Measurements from ENCODE around the gene HOXC12. TPM values are rescaled to one million over a fixed set of nuclear protein-coding genes. Genes with fewer than 3 reads are reported as not detected.

The HOXC12 gene
- total RNA-seq, 1 donor from 2014 or later = not detected

DNA sequence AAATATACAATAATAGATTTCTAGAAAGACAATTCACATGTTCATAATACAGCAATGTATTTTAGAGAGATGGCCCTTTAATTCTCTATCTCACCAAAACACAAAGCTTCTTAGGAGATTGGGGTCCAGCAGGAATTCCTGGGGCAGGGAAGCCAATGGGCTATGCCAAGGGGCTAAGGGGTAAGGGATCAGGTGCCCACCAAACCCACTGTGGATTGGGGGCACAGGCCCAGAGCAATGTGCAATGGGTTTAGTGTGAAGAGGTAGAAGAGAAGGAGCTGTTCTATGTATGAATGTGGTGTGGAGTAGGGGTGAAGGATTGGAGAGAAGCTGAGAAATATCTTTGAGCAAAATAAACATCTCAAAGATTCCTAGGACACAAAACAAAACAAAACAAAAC is 13.5 kb upstream of the HOXC12 start:
- DNase-seq = no peak

DNA sequence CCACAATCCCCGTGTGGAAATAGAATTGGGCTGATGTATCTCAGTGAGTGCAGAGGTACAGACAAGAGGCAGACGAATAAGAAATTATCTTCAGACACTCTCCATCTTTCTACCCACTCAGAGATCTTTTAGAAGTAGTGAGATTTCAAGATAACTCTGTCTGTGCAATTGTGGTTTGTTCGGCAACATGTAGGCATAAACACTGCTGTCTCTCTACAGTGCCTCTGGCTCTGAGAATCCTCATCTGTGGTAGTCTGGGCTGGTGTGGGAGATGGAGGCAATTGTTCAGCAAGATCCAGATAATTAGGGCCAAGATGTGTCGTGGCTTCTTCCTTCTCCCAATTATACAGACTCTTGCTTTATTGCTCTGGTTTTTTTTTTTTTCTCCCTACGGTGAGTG is 13.0 kb upstream of the HOXC12 start:
- DNase-seq = no peak

DNA sequence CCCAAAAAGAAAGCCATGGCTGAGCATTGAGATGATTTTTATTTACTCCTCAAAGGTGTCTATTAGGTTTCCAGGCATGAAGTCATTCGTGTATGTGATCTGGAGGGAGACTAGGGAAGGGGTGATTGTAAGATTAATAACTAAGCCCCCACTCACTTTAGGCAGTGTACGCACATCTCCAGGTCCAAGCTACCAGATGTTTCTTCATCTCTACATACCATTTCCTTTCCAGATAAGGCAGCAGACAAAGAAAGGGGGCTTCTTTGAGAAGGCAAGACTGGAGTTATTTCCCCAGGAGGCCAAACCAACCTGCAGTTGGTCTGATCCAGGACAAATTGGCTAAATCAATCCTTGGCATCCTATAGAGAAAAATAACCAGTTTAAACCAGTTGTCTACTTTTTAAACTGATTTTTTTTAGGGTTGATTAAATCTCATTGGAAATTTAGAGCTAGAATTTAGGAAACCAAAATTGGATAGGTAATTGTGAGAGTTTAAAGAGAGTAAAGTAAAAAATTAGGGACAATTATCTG is 12.2 kb upstream of the HOXC12 start:
- no peak for DNase-seq

DNA sequence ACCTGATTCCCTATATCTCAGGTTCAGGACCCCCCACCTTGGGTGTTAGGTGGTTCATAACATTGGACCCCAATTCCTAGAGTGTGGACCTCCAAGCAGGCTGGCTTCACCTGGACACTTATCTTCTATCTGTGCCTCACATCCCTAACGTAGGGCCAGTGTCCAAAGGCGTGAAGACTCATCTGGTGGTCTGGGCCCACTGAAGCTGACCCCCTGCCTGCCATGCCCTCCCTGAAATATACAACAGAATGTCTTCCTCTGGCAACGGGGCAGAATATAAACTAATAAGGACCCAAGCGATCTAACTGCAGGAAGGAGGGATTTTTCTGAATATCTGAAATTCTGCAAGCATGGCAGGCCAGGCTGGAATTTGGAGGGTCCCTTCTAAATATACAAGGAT is 10.5 kb upstream of the HOXC12 start:
- no peak for DNase-seq

DNA sequence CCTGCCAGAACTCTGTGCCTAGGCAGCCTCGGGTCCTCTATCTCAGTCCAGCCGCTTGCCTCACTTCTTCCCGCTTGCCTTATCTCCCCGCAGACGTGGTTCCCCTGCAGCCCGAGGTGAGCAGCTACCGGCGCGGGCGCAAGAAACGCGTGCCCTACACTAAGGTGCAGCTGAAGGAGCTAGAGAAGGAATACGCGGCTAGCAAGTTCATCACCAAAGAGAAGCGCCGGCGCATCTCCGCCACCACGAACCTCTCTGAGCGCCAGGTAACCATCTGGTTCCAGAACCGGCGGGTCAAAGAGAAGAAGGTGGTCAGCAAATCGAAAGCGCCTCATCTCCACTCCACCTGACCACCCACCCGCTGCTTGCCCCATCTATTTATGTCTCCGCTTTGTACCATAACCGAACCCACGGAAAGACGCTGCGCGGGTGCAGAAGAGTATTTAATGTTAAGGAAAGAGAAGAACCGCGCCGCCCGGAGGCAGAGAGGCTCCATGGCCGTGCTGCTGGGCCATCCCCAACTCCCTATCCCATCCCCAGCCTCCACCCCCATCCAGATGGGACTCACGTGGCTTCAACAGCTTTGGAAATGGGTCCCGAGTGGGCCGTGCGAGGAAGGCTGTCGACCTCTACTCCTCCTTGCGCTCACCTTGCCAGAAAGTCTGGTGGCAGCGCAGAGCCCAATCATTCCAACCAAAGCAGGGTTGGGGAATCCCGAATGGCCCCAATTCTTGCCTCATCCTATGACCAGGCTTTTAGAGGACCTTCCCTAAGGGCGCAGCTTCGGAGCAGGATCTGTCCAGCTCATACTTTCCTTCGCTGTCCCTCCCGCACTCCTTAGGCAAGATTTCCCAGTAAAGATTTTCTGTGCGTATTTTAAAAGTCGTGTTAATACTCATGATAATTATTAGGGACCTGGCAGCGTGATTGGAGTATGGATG is 9.5 kb upstream of the HOXC12 start:
- DNase-seq = no peak

DNA sequence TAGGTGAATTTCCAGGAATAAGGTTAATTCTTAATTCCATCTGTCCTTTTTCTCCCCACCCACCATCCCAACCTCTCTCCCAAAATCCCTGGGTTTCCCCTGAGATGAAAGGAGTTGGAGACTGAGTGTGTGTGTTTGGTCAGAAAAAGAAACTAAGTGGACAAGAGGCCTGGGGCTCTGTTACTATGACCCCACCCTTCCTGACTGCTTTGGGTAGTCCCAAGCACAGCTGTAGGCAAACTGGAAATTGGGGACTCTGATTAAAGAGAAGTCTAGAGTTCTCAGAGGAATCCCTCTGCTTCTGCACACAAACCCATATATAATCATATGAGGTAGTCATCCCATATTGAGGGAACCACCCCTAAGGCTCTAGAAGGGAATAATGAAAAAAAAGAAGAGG is 7.0 kb upstream of the HOXC12 start:
- DNase-seq = no peak

DNA sequence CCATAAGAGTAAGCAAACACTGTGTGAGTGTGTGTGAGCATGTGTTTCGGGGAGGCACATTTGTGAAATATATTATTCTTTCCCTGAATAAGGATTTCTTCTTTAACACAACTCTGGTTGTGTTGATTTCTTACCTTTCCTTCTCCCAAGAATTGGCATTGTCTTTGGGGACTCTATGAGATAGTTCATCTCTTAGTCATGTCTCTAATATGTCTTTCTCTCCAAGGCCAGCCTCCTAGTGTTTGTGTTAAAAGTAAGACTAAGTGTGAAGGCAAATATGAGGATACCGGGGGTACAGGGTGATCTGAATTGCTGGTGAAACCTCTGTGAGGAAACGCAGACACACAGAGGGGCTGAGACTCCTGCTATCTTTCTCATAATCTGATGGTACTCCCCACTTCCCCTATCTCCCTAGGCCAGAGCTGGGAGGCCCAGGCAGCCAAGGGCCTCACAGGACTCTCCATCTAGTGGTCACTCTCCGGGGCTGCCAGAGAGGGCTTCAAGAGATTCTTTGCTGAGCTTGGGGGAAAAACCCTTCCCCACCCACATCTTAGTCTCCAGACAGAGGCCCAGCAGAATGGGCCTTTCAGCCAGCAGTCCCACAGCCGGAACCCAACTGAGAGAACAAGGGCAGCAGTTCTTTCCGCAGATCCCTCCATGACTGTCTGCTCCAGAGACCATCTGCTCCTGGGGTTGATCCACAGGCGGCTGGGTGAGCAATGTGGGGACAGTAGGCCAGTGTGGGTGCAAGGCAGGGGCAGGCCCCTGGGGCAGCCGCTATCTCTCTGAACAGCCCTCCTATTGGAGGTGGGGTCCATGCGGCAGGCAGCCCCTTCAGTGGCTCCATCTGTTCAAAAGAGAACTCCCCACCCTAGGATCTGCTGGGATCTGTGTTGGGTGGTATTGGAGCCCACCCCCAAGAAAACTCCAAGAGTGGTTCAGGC is 5.8 kb upstream of the HOXC12 start:
- no peak for DNase-seq

DNA sequence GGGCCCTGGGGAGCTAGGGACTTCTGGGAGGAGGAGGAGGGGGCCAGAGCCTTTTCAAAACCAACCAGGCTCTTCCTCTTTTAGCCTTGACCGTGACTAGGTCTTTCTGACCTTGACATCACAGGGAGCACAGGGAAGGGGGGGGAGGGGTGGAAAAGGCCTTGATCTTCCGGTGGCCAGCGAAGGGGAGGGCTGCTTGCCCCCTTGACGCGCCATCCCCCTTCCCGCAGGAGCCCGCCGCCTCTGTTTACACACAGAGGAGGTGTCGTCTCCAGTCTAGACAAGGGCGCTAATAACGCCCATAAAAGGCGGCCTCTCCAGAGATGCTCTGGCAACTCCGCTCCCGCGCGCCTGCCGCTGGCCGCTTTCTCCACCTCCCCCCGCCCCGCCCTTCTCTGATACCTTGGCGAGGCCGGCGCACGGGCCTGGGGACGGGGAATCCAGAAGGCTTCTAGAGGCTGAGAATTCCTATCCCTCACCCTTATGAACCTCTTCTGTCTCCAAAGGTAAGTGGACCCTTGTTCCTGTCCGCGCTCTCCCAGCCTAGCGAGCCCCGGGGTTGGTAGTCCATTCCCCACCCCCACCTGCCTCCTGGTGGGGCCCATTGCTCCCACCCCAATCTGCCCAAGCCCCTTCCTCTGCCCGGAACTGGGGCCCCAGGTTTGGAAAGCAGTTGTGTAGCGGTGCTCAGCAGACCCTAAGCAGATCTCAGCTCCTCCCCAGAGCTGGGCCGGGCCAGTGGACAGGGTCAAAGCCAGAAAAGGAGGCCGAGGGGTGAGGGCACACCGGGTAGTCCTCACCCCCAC is 4.9 kb upstream of the HOXC12 start:
- no peak for DNase-seq

DNA sequence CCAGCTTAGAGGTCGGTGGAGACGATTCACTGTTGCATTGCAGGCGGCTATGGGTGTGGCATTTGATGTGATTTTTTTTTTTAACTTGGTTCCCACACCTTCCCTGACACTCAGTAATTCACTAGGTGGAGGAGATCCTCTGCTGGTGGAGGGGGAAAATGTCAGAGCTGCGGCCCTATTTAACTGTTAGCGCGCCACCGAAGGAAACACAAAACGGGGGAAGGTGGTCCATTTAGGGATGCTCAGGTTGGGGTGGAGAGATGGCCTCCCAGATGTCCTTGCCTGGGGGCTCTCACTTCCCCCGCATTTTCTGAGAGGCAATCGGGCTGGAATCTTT is 4.3 kb upstream of the HOXC12 start:
- DNase-seq = no peak

DNA sequence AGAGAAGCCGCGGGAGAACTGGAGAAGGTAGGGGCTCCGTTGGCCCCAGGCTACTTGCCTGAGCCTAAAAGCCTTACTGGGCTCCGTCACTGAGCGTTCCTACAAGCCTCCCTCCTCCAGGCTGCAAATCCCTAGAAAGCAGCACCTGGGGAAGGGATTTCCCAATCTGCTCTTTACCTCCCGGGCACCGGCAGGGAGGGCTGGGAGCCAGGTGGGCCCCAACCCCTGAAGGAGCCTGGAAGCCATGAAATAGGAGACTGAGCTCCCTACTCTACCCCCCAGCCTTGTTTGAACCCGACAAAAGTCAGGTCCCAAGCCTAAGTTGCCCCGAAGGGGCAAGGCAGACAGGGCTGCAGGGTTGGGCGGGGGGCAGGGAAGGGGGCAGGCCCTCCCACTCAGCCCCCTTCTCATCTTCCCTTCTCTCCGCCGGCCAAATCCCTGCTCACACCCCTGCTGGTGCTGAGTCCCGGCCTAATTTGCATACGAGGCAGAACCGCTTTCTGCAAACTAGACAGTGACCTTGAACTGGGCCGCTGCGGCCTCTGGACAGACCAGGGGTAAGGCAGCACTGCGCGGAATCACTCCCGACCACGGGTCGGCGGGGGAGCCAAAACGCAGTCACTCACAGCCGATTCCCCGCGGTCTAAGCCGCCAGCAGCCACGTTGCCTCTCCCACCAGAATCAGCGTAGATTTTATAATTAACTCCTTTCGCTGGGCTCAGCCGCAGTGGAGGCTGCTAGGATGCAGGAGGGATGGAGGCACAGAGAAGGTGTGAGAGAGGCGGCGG is 3.7 kb upstream of the HOXC12 start:
- no peak for DNase-seq

DNA sequence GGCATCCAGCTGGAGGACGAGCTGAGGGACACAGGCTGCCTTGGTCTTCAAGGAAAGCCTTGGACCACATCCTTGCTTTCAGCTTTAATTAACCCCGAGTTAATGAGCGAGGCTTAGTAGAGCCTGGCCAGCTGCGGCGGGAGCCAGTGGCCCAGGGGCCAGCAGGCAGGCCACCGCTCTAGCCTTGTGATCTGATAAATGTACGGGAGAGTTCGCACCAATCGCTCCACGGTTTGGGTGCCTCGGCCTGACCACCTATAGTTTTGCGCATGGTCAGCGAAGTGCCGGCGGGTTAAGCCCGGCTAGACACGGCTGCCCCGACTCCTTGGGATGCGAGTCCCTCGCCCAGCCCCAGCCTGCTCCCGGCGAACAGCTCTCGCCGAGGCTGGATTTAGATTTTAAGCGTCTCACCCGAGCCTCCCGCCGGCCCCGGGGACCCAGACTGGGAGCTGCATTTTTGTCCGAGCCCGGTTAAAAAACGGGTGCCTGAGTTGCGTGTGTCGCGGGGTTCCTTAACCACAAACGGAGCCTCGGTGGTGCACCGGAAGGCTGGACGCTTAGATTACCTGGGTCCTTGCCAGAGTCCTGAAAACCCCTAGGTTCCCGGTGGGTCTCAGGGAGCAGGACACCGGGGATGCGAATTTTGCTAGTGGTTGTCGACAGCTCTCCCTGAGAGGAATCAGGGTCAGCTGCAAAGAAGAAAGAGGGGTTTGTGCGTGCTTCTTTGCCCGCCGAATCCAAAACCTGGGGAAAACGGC is 2.9 kb upstream of the HOXC12 start:
- no peak for DNase-seq

DNA sequence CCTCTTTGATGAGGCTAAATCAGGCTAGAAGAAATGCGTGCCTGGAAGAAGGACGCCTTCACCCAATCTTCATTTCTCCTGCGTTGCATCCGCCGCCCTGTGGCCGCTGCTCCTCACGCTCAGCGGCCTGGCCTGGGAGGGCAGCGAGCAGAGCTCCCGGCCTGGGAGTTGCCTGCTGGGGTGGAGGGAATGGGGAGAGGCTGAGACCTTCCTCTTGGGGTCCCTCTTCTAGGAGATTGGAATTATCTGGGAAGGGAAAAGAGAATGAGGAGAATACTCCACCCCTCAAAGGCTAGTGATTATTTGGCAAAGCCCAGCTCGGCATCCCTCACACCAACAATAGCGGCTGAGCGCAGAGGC is 2.4 kb upstream of the HOXC12 start:
- DNase-seq = no peak

DNA sequence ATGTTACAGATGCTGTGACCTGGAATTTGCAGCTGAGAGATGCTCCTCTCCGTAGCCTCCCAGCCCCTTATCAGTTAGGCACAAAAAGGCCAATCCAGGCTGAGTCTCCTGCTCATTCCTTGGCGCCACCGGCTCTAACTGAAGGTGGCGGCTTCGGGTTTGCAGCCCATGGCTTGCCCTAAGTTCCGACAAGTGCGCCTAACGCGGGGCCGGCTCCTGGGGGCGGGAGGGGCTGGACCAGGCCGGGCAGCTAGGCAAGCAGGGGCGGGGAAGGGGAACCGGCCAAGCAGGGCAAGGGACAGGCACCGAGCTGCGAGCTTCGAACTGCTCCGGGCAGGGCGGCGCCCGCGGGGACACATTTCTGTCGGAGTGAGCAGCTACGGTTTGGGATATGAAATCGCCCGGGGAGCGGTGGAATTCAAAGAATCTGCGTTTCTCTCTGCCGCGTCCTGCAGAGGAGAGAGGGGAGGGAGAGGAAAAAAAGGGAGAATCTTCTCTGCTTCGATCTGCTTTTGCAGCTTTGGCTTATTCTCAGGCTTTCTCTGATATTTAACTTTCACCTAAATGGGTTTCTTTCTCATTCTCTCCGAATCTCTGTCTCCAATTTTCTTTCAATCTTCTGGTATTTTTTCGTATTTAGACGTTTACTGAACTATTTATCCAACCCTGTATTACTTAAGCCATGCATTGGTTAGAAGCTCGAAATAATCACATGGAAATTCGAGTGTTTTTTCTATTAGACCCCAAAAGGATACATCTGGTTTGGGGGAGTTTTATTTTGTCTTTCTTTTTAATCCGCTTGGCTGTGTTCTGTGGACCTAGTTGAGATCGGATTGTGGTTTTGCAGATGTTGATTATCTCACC is 1.6 kb upstream of the HOXC12 start:
- no peak for DNase-seq

DNA sequence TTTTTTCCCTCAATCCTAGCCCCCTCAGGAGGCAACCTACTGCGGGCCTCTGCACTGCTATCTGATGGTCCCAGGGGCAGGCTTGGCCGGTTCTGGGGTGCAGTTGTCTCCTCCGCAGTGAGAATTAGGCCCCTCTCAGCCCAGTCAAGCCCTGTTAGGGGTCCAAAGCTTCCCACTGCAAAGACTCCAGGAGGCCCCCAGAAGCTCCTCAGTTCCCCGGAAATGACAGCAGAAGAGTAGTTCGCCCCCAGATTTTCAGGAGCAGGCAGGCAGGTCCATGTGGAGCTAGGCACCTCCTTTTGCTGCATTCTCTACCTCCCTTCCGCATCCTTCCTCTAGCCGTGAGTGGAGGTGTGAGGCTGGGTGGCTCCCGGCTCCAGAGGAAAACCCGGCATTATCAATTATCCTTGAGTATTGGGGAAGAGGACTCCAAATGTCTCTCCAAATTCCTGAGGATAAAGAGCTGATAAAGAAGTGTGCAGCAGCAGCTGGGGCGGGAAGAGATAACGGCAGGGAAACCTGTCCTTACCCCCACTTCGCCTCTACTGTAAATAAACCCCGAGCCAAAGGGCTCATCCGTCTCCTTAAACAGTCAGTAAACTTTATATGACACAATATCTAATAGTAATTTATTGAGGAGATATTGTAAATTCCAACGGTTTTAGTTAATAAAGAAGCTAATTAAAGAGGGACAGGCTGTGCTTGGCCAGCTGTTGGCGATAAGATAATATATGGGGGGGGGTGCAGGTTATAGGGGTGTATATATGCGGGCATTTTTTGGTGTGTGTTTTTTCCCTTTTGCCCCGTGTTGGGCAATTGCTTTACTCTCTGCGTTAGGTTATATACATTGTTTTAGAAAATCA is 641 bp upstream of the HOXC12 start:
- no peak for DNase-seq

DNA sequence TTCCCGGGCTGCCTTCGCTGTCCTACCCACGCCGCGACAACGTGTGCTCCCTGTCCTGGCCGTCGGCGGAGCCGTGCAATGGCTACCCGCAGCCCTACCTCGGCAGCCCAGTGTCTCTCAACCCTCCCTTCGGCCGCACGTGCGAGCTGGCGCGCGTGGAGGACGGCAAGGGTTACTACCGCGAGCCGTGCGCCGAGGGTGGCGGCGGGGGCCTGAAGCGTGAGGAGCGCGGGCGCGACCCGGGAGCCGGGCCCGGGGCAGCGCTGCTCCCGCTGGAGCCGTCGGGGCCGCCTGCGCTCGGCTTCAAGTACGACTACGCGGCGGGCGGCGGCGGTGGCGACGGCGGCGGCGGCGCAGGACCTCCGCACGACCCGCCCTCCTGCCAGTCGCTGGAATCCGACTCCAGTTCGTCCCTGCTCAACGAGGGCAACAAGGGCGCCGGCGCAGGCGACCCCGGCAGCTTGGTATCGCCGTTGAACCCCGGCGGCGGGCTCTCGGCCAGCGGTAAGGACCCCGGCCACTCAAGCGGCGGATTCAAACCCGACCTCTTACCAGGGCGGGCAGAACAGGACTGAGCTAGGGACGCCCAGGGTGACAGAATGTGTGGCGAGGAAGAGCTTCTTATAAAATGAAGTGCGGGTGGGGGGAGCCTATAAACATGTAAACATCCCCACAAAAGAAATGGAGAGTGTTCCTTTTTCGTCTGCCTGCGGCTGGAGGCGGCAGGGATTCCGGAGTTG is 503 bp downstream of the HOXC12 start:
- no peak for DNase-seq

DNA sequence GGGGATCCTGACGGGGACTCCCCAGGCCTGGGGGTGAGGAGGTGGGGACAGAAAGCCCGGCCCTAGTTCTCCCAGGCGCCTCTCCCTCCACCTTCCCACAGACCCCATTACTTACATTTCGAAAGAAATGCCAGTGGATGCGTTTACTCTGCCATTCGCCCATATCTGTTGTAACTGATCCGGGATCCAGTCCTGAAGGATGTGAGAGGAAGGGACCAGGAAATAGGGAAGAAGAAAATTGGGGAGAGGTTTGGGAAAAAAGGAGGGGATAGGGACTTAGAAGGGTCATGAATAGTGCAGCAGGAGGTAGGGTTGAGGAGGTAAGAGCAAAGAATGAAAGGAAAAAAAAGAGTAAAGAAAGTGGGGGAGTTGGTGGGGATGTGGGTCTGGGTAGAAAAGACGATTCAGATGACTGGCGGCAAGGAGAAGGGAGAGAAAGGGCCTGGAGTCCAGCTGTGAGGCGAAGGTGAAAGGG is 1.1 kb downstream of the HOXC12 start:
- DNase-seq = no peak

DNA sequence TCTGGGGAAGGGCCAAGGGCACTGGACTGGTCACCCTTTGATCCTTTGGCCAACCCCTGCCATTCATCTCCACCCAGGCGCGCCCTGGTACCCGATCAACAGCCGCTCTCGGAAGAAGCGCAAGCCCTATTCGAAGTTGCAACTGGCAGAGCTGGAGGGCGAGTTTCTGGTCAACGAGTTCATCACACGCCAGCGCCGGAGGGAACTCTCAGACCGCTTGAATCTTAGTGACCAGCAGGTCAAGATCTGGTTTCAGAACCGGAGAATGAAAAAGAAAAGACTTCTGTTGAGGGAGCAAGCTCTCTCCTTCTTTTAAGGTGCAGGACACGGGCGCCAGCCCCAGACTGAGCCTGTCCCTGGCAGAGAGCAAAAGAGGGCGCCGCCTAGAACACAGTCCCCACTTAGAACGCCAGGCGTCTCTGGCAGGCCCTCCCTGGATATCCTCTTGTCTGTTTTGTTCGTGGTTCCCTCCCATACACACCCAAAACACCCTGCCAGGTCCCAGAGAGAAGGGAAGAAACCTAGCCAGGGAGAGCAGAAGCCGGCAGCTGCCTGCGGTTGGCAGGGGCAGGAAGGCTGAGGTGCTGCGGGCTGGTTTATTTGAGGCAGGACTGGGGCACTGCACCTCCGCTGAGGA is 1.7 kb downstream of the HOXC12 start:
- DNase-seq = no peak

Data from dermis blood vessel endothelial cell (primary cell).